Psoas muscle (tissue), 8 donors: ENCODE results near the gene PPP1R11. TPM values are rescaled to one million over a fixed set of nuclear protein-coding genes. Genes with fewer than 3 reads are reported as not detected.

Experiments
- ATAC-seq, 4 donors: fragments of 200-7000 bp; cut with Tn5 transposase; one replicate each; pipeline ENCODE4 v1.9.1; 2020; ENCODE audit warnings: moderate library complexity in 3 of 4, mild to moderate bottlenecking in 2 of 4
- DNase-seq, 2 donors: peaks; one replicate each; pipeline ENCODE4 v3.0.0-alpha.2; 2020
- H3K27ac ChIP-seq: fragments of 200-600 bp; one replicate; pipeline ENCODE4 v1.8.0; 2022
- H3K27me3 ChIP-seq, 3 donors: fragments of 200-600 bp in 1 of 3; one replicate each; pipeline versions ENCODE4 v1.6.1 to v1.8.0; 2013 to 2022; ENCODE audit warnings: low read length in 2 of 3, mild to moderate bottlenecking in 2 of 3, moderate library complexity in 1 of 3; ENCODE audit not compliant: insufficient read depth in 3 of 3
- H3K36me3 ChIP-seq, 2 donors: fragments of 200-600 bp in 1 of 2; one replicate each; pipeline versions ENCODE4 v1.6.1 to v1.8.0; 2013 to 2022; ENCODE audit warnings: low read depth in 1 of 2, mild to moderate bottlenecking in 1 of 2, moderate library complexity in 1 of 2; ENCODE audit not compliant: insufficient read depth in 1 of 2
- H3K4me1 ChIP-seq: fragments of 200-600 bp; one replicate; pipeline ENCODE4 v1.8.0; 2022
- H3K4me3 ChIP-seq: fragments of 200-600 bp; one replicate; pipeline ENCODE4 v1.8.0; 2022; ENCODE audit warnings: mild to moderate bottlenecking
- H3K9me3 ChIP-seq: fragments of 200-600 bp; one replicate; pipeline ENCODE4 v1.8.0; 2022
- CTCF ChIP-seq: fragments of 200-600 bp; IDR thresholded peaks from one replicate; pipeline ENCODE4 v1.8.0; 2022; ENCODE audit warnings: antibody characterized with exemption
- WGBS, 3 donors: extraction: QIAGEN DNeasy Blood & Tissue Kit; methylation state at CpG; one replicate each; pipeline versions ENCODE4 v1.1.6 to v1.1.7; 2013; 5-methylcytosine and 5-hydroxymethylcytosine counted together
- intact Hi-C, 2 donors: fragments of 100-400 bp; cut with DNase I; formaldehyde crosslinking; loops; one replicate each; pipeline versions ENCODE4 v1.11.0 to v1.14.2; 2022
- polyA plus RNA-seq, 3 donors: library from polyadenylated mRNA; stranded (reverse); fragments of 200-250 nt; gene quantifications; one replicate each; pipeline ENCODE4 v1.2.3, GENCODE V29; 2013
- total RNA-seq, 4 donors: library from RNA; stranded (reverse); fragmentation: NEBNext Ultra II Directional in 2 of 4; extraction: Animal tissue kit (Norgen Biotek cat#: 25700) in 2 of 4; gene quantifications; one replicate each; pipeline versions ENCODE4 v1.2.1 to v1.2.4, GENCODE V29; 2021 to 2023
- donor health status: healthy with polysubstance abuse.
- donor health status: DM: no; HTN: no; CAD: no; lungs with moderate emphysema.
- donor health status: Bipolar disorder and iron deficiency.
- donor health status: healthy.
- donor health status: DM: yes; HTN: yes; CAD: no.
- donor health status: DM: no; HTN: no; CAD: no.
- donor health status: DM: no; HTN: no; CAD: no.
- donor health status: DM: yes; HTN: yes; CAD: no.

Gene PPP1R11
- total and polyA plus RNA-seq, 7 donors, result 31.9 to 81.2 (median 48.5) TPM

DNA sequence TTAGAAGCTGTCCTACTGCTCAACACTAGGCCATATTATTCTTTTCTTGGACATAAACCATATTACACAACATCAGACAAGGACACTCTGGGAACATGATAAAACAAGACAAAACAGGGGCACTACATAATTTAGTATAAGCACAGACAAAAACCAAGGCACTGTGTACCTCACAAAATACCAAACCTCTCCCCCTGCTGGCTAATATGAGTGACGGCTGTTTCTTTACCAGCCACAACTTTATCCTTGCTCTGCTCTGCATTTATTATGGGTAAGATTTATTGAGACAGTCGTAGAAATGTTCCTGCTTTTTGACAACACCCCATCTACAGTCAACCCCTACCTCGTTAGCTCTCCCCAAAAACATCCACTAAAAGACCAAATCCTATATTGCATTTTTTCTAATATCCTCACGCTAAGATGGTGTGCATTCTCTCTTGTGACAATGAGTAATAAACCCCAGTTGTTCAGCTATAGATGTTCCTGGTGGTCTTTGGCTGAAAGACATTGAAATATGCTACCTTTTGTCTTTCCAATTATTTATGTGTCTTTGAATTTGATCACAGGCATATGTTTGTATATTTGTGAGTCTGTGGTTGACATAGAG, 29.7 kb upstream of the PPP1R11 start:
- H3K36me3 ChIP-seq, result peaks cover 0 to 19% of the 10 kb centered on the region in 2 donors
- no peak overlapping the region for H3K4me3 ChIP-seq
- intact Hi-C loops, result no loop called here
- TF ChIP-seq CTCF, result no peak
- H3K27ac ChIP-seq, result no peak overlapping the region
- WGBS, 3 donors, result 71 to 83% (median 82%) methylated on average over 4 of the region's 4 CpGs
- DNase-seq (no peak), ATAC-seq (no peak)
- H3K4me1 ChIP-seq, result peaks cover 1% of the 10 kb centered on the region
- H3K9me3 ChIP-seq, result no peaks in the 10 kb centered on the region
- no peaks in the 10 kb centered on the region for H3K27me3 ChIP-seq

GRCh38 chr6:30041221-30041620, 25.8 kb upstream of the PPP1R11 start:
- intact Hi-C loops, result no loop called here

GRCh38 chr6:30041821-30042220, 25.2 kb upstream of the PPP1R11 start:
- Histone ChIP-seq H3K27me3 (no peaks in the 10 kb centered on the region), H3K4me1 (peaks cover 3% of the 10 kb centered on the region), H3K9me3 (no peaks in the 10 kb centered on the region), H3K27ac (no peak overlapping the region), H3K4me3 (no peak overlapping the region), H3K36me3 (no peaks in the 10 kb centered on the region)
- ATAC-seq, result no peak
- 44 to 54% (median 48%) methylated on average over 4 of the region's 4 CpGs for WGBS, 3 donors
- DNase-seq, result no peak
- no peak for TF ChIP-seq CTCF
- intact Hi-C loops, result no loop called here

More at GRCh38 chr6:30041221-30041620, 25.8 kb upstream of the PPP1R11 start:
- no peak for TF ChIP-seq CTCF
- H3K4me1 ChIP-seq, result peaks cover 3% of the 10 kb centered on the region
- 68 to 80% (median 73%) methylated on average over 6 of the region's 6 CpGs for WGBS, 3 donors
- no peaks in the 10 kb centered on the region for H3K9me3 ChIP-seq
- DNase-seq (no peak), ATAC-seq (no peak)
- no peaks in the 10 kb centered on the region for H3K27me3 ChIP-seq
- H3K4me3 ChIP-seq, result no peak overlapping the region
- no peak overlapping the region for H3K27ac ChIP-seq
- H3K36me3 ChIP-seq, result no peaks in the 10 kb centered on the region

GRCh38 chr6:30042476-30042875, 24.5 kb upstream of the PPP1R11 start:
- Histone ChIP-seq H3K27me3 (no peaks in the 10 kb centered on the region), H3K4me1 (peaks cover 3% of the 10 kb centered on the region), H3K9me3 (no peaks in the 10 kb centered on the region), H3K27ac (no peak overlapping the region), H3K4me3 (no peak overlapping the region), H3K36me3 (no peaks in the 10 kb centered on the region)
- TF ChIP-seq CTCF, result no peak
- intact Hi-C loops, result no loop called here
- ATAC-seq (no peak), DNase-seq (no peak)
- 88 to 92% (median 90%) methylated on average over 1 of the region's 1 CpG for WGBS, 3 donors

GRCh38 chr6:30042914-30043313, 24.1 kb upstream of the PPP1R11 start:
- no peak for TF ChIP-seq CTCF
- Histone ChIP-seq H3K36me3 (no peaks in the 10 kb centered on the region), H3K4me3 (no peak overlapping the region), H3K27me3 (no peaks in the 10 kb centered on the region), H3K9me3 (no peaks in the 10 kb centered on the region), H3K27ac (no peak overlapping the region), H3K4me1 (peaks cover 3% of the 10 kb centered on the region)
- ATAC-seq, result no peak
- WGBS, 3 donors, result 24 to 45% (median 25%) methylated on average over 1 of the region's 1 CpG
- intact Hi-C loops, result no loop called here
- DNase-seq, result no peak
